Measurements from ENCODE around the gene CREBBP.

DNA sequence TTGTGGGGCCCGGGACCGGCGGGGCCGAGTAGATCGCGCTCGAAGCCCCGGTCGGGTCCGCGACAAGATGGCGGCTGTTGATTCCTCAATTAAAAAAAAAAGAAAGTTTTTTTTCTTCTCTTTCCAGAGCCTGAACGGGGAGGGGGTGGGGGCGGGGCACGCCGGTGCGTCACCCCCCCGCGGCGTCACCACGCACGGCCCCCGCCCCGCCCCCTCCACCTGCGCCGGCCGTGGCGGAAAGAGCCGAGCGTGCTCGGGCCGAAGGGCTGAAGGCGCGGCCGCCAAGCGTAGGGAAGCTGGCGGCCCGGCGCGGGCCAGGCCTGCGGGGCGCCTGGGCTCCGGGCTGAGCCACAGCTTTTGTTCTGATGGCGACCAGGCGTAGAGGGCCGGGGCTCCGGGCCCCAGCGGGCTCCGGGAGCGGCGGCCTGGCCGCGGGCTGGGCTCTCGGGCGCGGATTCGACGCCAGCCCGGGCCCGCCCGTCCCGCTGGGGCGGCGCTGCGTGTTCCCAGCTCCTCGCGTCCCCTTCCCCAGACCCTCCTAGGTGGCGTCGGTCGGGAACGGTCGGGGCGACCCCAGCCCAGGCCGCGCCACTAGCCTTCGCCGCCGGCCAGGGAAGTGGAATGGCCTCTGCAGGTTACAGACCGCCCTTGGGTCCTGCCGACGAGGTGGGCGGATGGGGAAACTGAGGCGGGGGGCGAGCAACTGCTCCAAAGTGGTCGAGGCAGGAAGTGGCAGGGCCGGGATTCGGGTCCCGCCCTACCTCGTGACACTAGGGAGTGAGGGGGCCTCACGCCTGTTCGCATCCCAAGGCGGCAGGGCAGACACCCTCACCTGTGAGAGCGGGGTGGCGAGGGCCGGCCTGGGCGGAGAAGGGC, at the start of gene CREBBP:
- TF ChIP-seq POLR2A (IDR thresholded peaks at IDR 0.05; ENCODE audit: low read length), result peak; percentile 83
- no peak for TF ChIP-seq ZSCAN20 (CRISPR knock-in tag; IDR thresholded peaks at IDR 0.05)
- TF ChIP-seq, protein P1, sequence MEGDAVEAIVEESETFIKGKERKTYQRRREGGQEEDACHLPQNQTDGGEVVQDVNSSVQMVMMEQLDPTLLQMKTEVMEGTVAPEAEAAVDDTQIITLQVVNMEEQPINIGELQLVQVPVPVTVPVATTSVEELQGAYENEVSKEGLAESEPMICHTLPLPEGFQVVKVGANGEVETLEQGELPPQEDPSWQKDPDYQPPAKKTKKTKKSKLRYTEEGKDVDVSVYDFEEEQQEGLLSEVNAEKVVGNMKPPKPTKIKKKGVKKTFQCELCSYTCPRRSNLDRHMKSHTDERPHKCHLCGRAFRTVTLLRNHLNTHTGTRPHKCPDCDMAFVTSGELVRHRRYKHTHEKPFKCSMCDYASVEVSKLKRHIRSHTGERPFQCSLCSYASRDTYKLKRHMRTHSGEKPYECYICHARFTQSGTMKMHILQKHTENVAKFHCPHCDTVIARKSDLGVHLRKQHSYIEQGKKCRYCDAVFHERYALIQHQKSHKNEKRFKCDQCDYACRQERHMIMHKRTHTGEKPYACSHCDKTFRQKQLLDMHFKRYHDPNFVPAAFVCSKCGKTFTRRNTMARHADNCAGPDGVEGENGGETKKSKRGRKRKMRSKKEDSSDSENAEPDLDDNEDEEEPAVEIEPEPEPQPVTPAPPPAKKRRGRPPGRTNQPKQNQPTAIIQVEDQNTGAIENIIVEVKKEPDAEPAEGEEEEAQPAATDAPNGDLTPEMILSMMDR (IDR thresholded peaks at IDR 0.05), result no peak; the same call in 2 of the 3 replicates
- no peak for TF ChIP-seq SMC3 (IDR thresholded peaks at IDR 0.05)
- no peak for TF ChIP-seq NR3C1 (IDR thresholded peaks at IDR 0.05)
- TF ChIP-seq, protein P2, sequence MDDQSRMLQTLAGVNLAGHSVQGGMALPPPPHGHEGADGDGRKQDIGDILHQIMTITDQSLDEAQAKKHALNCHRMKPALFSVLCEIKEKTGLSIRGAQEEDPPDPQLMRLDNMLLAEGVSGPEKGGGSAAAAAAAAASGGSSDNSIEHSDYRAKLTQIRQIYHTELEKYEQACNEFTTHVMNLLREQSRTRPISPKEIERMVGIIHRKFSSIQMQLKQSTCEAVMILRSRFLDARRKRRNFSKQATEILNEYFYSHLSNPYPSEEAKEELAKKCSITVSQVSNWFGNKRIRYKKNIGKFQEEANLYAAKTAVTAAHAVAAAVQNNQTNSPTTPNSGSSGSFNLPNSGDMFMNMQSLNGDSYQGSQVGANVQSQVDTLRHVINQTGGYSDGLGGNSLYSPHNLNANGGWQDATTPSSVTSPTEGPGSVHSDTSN (IDR thresholded peaks at IDR 0.05), result no peak
- no peak for TF ChIP-seq MAFK (IDR thresholded peaks at IDR 0.05; ENCODE audit: partially characterized antibody)
- no peak for TF ChIP-seq NFE2L2 (conservative IDR thresholded peaks at IDR 0.05; ENCODE audit: low read length)
- TF ChIP-seq MAZ (IDR thresholded peaks at IDR 0.05; ENCODE audit: borderline replicate concordance, low read depth, low read length), result no peak
- TF ChIP-seq CHD2 (IDR thresholded peaks at IDR 0.05; ENCODE audit: low read length, partially characterized antibody), result peak; percentile 32
- TF ChIP-seq, protein P3, sequence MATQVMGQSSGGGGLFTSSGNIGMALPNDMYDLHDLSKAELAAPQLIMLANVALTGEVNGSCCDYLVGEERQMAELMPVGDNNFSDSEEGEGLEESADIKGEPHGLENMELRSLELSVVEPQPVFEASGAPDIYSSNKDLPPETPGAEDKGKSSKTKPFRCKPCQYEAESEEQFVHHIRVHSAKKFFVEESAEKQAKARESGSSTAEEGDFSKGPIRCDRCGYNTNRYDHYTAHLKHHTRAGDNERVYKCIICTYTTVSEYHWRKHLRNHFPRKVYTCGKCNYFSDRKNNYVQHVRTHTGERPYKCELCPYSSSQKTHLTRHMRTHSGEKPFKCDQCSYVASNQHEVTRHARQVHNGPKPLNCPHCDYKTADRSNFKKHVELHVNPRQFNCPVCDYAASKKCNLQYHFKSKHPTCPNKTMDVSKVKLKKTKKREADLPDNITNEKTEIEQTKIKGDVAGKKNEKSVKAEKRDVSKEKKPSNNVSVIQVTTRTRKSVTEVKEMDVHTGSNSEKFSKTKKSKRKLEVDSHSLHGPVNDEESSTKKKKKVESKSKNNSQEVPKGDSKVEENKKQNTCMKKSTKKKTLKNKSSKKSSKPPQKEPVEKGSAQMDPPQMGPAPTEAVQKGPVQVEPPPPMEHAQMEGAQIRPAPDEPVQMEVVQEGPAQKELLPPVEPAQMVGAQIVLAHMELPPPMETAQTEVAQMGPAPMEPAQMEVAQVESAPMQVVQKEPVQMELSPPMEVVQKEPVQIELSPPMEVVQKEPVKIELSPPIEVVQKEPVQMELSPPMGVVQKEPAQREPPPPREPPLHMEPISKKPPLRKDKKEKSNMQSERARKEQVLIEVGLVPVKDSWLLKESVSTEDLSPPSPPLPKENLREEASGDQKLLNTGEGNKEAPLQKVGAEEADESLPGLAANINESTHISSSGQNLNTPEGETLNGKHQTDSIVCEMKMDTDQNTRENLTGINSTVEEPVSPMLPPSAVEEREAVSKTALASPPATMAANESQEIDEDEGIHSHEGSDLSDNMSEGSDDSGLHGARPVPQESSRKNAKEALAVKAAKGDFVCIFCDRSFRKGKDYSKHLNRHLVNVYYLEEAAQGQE (IDR thresholded peaks at IDR 0.05), result no peak
- TF ChIP-seq ZFP36 (IDR thresholded peaks at IDR 0.05; ENCODE audit: borderline replicate concordance, partially characterized antibody), result no peak
- TF ChIP-seq ESRRA (IDR thresholded peaks at IDR 0.05; ENCODE audit: borderline replicate concordance, low read length), result no peak
- TF ChIP-seq RAD21 (conservative IDR thresholded peaks at IDR 0.05 in 1 of 2, IDR thresholded peaks at IDR 0.05 in 1 of 2), result no peak

Measured in A549 (cell line).